ENCODE results near the gene RAB26.
"Not testable (repeated sequence)": the region's sequence is repeated elsewhere in the genome, so short reads cannot be mapped to it uniquely, and the experiment has no call there.

The RAB26 gene

DNA sequence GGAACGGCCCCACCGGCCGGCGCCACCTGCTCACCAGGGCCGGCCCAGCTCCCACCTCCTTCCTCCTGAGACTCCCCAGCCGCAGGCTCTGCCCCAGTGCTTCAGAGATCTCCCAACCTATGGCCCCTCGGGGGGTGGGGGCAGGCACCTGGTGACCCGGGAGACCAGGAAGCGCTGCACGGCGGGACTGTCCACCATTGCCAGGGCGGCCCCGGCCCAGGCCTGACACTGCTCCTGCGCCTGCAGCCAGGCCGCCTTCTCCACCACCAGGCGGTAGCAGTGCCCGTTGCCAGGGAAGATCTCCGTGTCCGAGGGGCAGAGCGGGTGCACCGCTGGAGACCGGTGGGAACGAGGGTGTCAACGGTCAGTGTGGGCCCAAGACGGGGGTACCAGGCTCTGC, 31.1 kb upstream of the RAB26 start:
- DNase-seq (ENCODE audit: low spot score), result not testable (repeated sequence)

GRCh38 chr16:2117960-2118722, 30.3 kb upstream of the RAB26 start:
- DNase-seq (ENCODE audit: low spot score), result not testable (repeated sequence)

GRCh38 chr16:2121325-2121724, 27.1 kb upstream of the RAB26 start:
- DNase-seq (ENCODE audit: low spot score), result peak; percentile 21

DNA sequence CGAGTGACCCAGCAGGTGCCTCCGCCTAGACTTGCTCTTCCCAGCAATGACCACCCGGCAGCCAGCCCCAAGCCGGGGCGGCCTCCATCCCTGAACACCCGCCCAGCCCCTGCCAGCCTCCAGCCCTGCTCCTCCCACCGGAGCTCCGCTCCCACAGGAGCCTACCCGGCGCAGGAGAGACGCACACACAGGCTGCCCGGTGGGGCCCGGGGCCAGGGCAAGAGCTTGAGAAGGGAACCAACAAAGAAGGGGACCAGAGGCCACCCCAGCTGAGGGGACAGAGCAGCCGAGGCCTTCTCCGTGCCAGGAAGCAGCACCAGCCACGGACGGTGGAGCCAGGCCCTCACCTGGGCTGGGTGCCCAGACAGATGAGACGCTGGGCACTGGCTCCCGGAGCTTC, 26.6 kb upstream of the RAB26 start:
- DNase-seq (ENCODE audit: low spot score), result no peak

DNA sequence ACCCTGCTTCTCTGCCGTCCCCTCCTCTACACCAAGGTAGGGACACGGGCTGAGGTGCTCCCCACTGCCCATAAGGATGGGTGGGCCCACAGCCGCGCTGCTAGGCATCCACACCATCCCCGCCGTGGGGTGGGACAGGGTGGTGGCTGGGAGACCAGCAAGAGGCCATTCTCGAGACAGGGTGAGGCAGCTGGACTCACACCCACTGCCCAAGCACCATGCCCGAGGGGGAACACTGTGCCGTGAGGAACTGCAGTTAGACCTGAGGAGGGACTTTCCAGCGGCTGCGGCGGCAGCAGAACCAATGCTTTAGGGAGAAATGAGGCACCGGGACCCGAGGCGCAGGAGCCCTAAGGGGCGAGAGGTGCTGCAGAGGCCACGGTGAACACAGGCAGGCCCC, 26.0 kb upstream of the RAB26 start:
- no peak for DNase-seq (ENCODE audit: low spot score)

- DNase-seq (ENCODE audit: low spot score), result not testable (repeated sequence)
These were observed 25.3 kb upstream of the RAB26 start for GRCh38 chr16:2122934-2123683.

DNA sequence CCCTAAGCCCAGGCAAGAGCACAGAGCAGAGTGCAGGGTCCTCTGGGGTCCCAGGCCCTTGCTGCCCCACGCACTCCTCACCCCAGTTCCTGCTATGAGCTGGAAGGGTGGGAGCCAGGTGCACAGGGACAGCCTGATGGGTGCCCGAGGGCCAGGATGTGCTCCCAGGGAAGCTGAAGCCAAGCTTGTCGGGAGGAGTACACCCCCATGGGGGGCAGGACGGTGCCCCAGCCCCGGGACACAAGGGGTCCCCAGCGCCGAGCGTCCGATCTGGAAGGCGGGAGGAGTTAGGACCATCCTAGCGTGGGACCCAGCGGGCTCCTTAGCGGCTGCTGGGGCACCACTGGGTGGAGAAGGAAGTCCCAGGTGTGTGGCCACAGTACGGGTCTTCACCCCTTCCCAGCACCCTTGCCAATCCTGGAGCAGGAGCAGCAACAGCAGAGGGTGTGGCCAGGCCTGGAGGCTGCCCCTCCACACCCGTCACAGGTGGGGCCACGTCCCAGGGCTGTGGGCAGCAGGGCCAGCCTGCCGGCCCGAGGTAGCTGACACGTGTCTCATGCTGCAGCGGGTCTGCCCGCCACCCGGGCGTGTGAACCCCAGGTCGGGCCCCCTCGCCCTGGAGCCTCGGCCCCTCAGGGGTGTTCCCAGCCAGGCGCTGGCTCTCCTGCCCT, 24.6 kb upstream of the RAB26 start:
- DNase-seq (ENCODE audit: low spot score), result not testable (repeated sequence)

GRCh38 chr16:2124377-2124693, 24.1 kb upstream of the RAB26 start:
- DNase-seq (ENCODE audit: low spot score), result not testable (repeated sequence)

GRCh38 chr16:2124694-2125444, 23.6 kb upstream of the RAB26 start:
- DNase-seq (ENCODE audit: low spot score), result not testable (repeated sequence)

GRCh38 chr16:2125609-2126008, 22.8 kb upstream of the RAB26 start:
- DNase-seq (ENCODE audit: low spot score), result not testable (repeated sequence)

- DNase-seq (ENCODE audit: low spot score), result not testable (repeated sequence)
These were observed 22.2 kb upstream of the RAB26 start for GRCh38 chr16:2126161-2126743.

DNA sequence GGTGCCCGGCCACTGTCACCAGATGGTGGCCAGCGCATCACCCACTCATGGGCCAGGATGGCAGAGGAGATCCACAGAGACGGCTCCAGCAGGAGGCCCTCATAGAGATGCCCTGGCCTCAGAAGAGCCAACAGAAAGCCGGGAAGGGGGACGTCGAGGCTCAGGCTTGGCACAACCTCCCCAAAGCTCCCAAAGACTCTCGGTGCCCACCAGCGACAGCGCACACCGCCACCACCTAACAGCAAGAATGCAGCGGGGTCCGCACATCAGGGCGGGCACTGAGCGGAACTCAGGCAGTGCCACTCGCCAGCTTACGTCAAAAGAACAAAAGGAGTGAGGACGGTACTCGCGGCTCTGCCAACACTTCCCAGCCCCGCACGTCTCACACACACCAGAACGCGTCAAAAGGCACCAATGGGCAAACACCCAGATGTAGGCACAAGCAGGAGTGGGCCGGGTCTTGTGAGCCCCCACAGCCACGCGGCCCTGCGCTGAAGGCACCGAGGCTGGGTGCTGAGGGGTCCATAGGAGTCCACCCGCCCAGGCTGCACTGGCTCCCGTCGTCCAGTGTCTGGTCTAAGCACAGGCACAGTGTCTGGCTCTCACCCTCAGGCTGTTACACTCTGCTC, 21.4 kb upstream of the RAB26 start:
- not testable (repeated sequence) for DNase-seq (ENCODE audit: low spot score)

DNA sequence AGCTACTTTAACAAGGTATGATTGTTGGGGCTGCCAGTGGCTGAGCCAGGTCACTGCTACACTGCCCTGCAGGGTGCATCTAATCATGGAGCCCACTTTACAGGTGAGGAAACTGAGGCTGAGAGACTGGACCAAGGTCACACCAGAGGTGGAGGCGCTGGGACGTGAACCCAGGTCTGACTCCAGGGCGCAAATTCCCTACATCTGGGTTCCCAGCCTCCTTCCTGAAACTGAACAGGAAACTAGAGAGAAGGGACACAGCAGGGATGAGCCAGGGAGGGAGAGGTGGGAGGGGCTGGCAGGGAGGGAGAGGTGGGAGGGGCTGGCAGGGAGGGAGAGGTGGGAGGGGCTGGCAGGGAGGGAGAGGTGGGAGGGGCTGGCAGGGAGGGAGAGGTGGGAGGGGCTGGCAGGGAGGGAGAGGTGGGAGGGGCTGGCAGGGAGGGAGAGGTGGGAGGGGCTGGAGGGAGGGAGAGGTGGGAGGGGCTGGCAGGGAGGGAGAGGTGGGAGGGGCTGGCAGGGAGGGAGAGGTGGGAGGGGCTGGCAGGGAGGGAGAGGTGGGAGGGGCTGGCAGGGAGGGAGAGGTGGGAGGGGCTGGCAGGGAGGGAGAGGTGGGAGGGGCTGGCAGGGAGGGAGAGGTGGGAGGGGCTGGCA, 20.7 kb upstream of the RAB26 start:
- DNase-seq (ENCODE audit: low spot score), result not testable (repeated sequence)

GRCh38 chr16:2129251-2129650, 19.2 kb upstream of the RAB26 start:
- DNase-seq (ENCODE audit: low spot score), result not testable (repeated sequence)

DNA sequence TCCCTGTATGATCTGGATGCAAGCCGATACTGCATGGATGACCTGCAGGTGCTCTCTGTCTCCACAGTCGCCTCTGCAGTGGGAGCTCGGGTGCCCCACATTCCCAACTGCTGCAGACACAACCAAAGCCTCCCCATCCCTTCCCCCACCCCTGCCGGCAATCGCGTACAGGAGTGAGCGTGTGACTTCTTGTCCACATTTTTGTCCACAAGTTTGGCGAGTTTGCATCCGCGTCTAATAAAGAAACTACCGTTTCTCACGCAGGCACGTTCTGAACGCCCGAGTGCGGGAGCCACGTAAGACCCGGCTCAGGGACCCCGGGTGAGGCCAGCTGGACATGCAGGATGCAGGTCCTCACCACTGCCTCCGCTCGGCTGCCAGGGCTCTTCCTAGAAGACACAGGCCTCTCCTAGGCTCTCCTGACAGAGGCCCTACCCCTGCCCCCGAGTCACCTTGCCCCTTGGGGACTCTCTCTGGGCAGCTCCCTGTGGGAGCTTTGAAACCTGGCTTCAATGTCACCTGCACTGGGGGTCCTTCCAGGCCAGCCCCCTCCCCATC, 18.5 kb upstream of the RAB26 start:
- not testable (repeated sequence) for DNase-seq (ENCODE audit: low spot score)

DNA sequence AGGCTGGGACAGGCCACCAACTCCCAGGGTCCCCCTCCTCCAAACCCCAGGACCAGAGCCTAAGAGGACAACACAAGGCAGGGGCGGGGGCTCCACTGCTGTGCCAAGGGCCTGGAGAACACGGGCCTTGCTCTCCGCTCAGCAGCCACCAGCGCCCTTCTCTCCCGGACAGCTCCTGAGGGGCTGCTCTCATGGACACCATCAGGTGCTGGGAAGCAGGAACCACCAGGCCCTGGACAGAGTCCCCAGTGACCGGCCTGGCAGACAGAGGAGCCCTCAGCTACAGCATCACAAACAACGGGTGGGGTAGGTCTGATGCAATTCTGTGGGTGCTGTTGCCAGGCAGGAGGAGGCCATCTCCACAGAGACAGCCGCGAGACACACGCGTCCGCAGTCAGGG, 14.6 kb upstream of the RAB26 start:
- DNase-seq (ENCODE audit: low spot score), result not testable (repeated sequence)

GRCh38 chr16:2135071-2135470, 13.4 kb upstream of the RAB26 start:
- DNase-seq (ENCODE audit: low spot score), result not testable (repeated sequence)

- peak; percentile 91 for DNase-seq (ENCODE audit: low spot score)
These were observed 12.5 kb upstream of the RAB26 start, which contains the start of gene PKD1 for GRCh38 chr16:2135770-2136490. Gene PKD1 (minus strand): TSS chr16:2135898. CDS start chr16:2135689, 209 bp downstream.
